ENCODE results near the gene TSSK6.

The TSSK6 gene

DNA sequence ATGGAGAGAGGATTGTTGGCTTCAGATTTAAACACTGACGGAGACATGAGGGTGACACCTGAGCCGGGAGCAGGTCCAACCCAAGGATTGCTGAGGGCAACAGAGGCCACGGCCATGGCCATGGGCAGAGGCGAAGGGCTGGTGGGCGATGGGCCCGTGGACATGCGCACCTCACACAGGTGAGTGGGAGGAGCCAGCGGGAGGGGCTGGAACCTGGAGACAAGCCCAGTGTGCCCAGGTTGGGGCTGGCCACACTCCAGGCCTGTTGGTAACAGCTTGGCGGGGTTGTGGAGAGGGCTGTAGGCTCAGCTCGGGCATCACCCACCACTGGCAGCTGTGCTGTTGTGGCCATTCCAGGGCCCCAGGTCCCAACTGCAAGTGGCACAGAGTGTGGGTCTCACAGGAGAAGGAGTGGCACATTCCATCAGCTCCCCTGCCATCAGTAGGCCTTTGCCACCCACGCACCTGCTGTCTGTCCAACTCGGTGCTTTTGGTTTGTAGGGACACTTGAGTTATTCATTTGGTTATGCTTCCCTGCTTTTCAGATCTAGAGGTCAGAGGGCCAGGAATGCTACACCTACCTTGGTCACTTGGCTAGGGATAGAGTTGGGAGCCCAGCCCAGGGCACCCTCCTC, 49.8 kb downstream of the TSSK6 start:
- no peak overlapping the region for H3K4me3 ChIP-seq (ENCODE audit: low read depth, low read length)

DNA sequence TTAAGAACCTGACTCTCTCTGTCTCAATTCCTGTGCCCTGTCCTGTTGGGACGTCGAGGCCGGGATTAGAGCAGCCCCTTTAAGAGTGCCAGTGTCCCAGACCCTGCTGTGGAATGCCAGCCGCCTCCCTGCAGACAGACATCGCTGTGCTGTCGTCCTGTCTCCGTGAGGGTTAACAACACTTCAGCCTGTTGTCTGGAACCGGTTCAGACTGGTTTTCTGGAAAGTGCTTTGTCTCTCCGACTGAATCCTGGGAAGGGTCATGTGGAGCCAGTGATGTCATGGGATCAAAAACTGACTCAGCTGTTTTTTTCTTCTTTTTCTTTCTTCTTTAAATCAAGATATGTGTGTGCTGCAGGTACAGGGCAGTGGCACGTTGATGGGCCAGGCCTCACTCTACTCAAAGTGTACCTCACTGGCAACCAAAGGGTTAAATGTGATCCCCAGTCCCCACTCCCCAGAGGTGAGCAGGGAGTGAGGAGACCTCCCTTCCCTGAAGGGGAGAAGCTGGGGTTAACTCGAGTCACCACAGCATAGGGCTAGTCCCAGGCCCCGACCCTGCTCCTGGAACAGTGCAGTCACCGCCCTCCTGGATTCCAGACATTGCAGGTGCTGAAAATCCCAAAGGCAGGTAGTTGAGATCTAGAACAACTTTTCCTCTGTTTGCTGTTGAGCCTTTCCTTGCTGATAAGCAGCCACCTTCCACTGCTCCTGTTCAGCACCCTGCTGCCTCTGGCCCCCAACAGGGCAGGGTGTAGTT, 50.8 kb downstream of the TSSK6 start:
- no peak overlapping the region for H3K4me3 ChIP-seq (ENCODE audit: low read depth, low read length)
